ENCODE measurements around the gene C11orf98. TPM values are rescaled to one million over a fixed set of nuclear protein-coding genes. Genes with fewer than 3 reads are reported as not detected.

Gene C11orf98
- total RNA-seq, 6 experiments from 2014 or later = 56.1 to 74.6 (median 64.8) TPM

DNA sequence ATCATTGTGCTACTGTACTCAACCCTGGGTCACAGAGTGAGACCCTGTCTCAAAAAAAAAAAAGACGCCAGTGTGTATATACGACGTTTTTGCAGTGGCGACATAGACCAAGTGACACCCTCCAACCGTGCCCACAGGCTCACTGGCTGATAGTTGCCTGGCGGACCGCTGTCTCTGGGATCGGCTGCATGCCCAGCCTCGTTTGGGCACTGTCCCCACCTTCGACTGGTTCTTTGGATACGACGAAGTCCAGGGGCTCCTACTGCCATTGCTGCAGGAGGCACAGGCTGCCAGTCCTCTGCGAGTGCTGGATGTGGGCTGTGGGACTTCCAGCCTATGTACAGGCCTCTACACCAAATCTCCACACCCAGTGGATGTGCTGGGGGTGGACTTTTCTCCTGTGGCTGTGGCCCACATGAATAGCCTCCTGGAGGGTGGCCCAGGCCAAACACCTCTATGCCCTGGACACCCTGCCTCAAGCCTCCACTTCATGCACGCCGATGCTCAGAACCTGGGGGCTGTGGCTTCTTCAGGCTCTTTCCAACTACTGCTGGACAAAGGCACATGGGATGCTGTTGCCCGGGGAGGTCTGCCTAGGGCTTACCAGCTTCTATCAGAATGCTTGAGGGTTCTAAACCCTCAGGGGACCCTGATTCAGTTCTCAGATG, 1.4 kb upstream of the C11orf98 start:
- peaks cover 10% of the 10 kb centered on the region for H3K27me3 Mint-ChIP-seq (ENCODE audit: insufficient read depth)
- TF ChIP-seq, protein P1, sequence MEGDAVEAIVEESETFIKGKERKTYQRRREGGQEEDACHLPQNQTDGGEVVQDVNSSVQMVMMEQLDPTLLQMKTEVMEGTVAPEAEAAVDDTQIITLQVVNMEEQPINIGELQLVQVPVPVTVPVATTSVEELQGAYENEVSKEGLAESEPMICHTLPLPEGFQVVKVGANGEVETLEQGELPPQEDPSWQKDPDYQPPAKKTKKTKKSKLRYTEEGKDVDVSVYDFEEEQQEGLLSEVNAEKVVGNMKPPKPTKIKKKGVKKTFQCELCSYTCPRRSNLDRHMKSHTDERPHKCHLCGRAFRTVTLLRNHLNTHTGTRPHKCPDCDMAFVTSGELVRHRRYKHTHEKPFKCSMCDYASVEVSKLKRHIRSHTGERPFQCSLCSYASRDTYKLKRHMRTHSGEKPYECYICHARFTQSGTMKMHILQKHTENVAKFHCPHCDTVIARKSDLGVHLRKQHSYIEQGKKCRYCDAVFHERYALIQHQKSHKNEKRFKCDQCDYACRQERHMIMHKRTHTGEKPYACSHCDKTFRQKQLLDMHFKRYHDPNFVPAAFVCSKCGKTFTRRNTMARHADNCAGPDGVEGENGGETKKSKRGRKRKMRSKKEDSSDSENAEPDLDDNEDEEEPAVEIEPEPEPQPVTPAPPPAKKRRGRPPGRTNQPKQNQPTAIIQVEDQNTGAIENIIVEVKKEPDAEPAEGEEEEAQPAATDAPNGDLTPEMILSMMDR (IDR thresholded peaks at IDR 0.05) = no peak
- DNase-seq = no peak
- H3K27ac Mint-ChIP-seq = peak overlapping the region; percentile 96
- H3K4me1 Mint-ChIP-seq (ENCODE audit: low read depth) = peaks cover 33% of the 10 kb centered on the region
- peak overlapping the region; percentile 99 for H3K4me3 Mint-ChIP-seq
- peaks cover 5% of the 10 kb centered on the region; the same call in 1 of the 2 replicates for H3K9me3 Mint-ChIP-seq
- H3K36me3 Mint-ChIP-seq (ENCODE audit: low read depth) = peaks cover 36% of the 10 kb centered on the region

DNA sequence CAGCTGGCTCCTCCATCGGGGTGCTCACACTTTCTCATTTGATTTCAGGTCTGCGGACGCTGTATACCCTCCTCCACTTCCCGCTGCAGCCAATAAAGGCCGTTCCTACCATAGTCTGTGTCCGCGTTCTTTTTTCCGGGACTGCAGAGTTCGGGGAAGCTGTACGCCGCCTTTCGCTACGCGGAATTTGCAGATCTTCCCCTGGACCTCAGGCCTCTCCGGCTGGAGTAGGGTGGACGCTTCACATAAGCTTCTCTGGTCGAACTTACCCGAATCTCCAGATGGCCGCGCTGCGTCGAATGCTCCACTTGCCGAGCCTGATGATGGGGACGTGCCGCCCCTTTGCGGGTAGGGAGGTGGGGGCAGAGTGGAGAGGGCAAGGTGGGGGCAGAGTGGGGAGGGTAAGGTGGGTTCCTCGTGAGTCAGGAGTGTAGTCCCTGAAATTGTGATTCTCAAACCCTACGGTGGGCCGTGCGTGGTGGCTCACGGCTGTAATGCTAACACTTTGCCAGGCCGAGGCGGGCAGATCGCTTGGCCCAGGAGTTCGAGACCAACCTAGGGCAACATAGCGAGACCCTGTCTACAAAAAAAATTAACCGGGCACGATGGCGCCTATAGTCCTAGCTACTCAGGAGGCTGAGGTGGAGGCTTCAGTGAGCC, 719 bp upstream of the C11orf98 start:
- no peak for DNase-seq
- Mint-ChIP-seq H3K27ac (peak overlapping the region; percentile 96), H3K9me3 (peaks cover 5% of the 10 kb centered on the region; the same call in 1 of the 2 replicates), H3K27me3 (ENCODE audit: insufficient read depth) (peaks cover 10% of the 10 kb centered on the region), H3K36me3 (ENCODE audit: low read depth) (peaks cover 30% of the 10 kb centered on the region), H3K4me1 (ENCODE audit: low read depth) (peaks cover 26% of the 10 kb centered on the region), H3K4me3 (peak overlapping the region; percentile 99)
- TF ChIP-seq, protein P1 (IDR thresholded peaks at IDR 0.05) = no peak

DNA sequence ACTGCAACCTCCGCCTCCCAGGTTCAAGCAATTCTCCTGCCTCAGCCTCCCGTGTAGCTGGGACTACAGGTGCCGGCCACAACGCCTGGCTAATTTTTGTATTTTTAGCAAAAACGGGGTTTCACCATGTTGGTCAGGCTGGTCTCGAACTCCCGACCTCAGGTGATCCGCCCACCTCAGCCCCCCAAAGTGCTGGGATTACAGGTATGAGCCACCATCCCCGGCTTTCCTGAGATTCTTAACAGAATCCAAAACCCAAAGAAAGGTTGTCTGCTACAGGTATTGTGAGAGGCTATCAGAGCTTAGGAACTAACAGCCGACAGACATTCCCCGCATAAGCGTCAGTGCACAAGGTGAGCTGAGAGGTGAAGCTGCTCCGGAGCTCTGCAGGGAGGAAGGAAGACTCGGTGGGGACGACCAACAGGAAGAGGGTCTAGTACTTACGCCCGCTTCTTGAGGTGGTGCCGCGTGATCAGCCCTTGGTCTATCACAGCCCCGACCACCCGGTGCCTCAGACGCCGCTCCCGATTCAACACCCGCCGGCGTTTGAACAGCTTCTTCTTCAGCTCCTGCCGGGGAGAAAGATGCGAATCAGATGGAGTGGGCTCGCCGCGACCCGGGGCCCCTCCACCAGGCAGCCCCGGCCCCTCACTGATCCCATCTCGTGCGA, 470 bp downstream of the C11orf98 start:
- peaks cover 5% of the 10 kb centered on the region; the same call in 1 of the 2 replicates for H3K9me3 Mint-ChIP-seq
- DNase-seq = no peak
- peak overlapping the region; percentile 96 for H3K27ac Mint-ChIP-seq

DNA sequence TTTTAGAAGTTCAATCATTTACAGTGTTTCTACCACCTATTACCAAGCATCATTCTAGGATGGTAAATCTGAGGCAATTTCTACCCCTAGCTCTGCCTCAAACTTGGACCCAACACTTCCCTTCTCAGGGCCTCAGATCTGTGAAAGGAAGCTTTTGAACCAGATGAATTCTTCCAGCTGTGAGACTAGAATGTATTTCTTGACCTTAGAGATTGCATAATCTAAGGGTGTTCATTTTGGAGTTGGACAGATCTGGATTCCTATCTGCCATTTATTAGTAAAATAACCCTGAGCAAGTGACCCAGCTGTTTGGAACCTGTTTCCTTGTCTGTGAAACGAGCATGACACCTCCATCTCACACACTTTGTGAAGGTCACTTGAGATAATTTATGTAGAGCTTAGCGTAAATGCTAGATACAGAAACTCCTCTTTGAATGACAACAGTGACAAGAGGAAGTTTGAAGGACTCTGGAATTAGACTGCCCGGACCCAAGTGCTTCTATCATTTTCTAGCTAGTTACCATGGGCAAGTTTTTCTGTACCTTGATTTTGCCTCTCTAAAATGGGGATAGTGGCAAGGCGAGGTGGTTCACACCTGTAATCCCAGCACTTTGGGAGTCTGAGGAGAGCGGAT, 8.1 kb downstream of the C11orf98 start:
- TF ChIP-seq, protein P1 (IDR thresholded peaks at IDR 0.05) = no peak

More for the DNA sequence above, 470 bp downstream of the C11orf98 start:
- H3K4me3 Mint-ChIP-seq = peak overlapping the region; percentile 99
- H3K27me3 Mint-ChIP-seq (ENCODE audit: insufficient read depth) = peaks cover 8% of the 10 kb centered on the region
- H3K4me1 Mint-ChIP-seq (ENCODE audit: low read depth) = peaks cover 18% of the 10 kb centered on the region
- peaks cover 30% of the 10 kb centered on the region for H3K36me3 Mint-ChIP-seq (ENCODE audit: low read depth)
- TF ChIP-seq, protein P1 (IDR thresholded peaks at IDR 0.05) = no peak

DNA sequence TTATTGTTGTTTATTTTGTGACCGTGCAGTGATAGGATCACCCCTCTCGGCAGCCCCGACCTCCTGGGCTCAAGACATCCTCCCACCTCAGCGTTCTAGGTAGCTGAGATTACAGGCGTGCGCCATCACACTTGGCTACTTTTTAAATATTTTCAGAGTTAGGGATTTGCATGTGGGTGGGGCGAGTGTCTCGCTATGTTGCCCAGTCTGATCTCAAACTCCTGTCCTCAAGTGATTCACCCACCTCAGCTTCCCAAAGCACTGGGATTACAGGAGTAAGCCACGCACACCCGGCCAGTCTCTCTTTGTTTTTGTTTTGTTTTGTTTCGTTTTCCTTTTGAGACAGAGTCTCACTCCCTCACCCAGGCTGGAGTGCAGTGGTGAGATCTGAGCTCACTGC, 10.7 kb downstream of the C11orf98 start:
- no peak for DNase-seq
- H3K36me3 Mint-ChIP-seq (ENCODE audit: low read depth) = no peaks in the 10 kb centered on the region; the same call in 1 of the 2 replicates
- peaks cover 18% of the 10 kb centered on the region for H3K4me1 Mint-ChIP-seq (ENCODE audit: low read depth)
- no peak overlapping the region; the same call in 1 of the 2 replicates for H3K27ac Mint-ChIP-seq
- peak overlapping the region; percentile 7; the same call in 1 of the 2 replicates for H3K4me3 Mint-ChIP-seq
- no peaks in the 10 kb centered on the region for H3K9me3 Mint-ChIP-seq
- TF ChIP-seq, protein P1 (IDR thresholded peaks at IDR 0.05) = no peak
- 0 out of 2 replicates have a peak, but pooled peaks cover 2% of the 10 kb centered on the region for H3K27me3 Mint-ChIP-seq (ENCODE audit: insufficient read depth)

More for the DNA sequence above, 8.1 kb downstream of the C11orf98 start:
- Mint-ChIP-seq H3K27me3 (ENCODE audit: insufficient read depth) (0 out of 2 replicates have a peak, but pooled peaks cover 2% of the 10 kb centered on the region), H3K4me3 (no peak overlapping the region), H3K4me1 (ENCODE audit: low read depth) (peaks cover 15% of the 10 kb centered on the region), H3K27ac (no peak overlapping the region), H3K36me3 (ENCODE audit: low read depth) (no peaks in the 10 kb centered on the region), H3K9me3 (no peaks in the 10 kb centered on the region)
- no peak for DNase-seq
